Trophoblast cell (in vitro differentiated cells and primary cell): ENCODE data around the gene PRDM7.
A peak's percentile ranks its signal among the peaks of the same experiment; 100 is the strongest.

Experiments used
- DNase-seq, 2 donors: peaks; one replicate each; pipeline ENCODE4 v3.0.0-alpha.2; 2016
- H2AFZ ChIP-seq: 2 replicates; pipeline ENCODE4 v1.6.1; 2013; ENCODE audit warnings: low read length, moderate library complexity, mild to moderate bottlenecking; ENCODE audit not compliant: insufficient read depth, poor library complexity
- H2AK5ac ChIP-seq: 2 replicates; pipeline ENCODE4 v1.6.1; 2013; ENCODE audit warnings: mild to moderate bottlenecking, low read length
- H2BK120ac ChIP-seq: 2 replicates; pipeline ENCODE4 v1.6.1; 2013; ENCODE audit warnings: low read length, mild to moderate bottlenecking, moderate library complexity; ENCODE audit not compliant: insufficient read depth, poor library complexity
- H2BK12ac ChIP-seq: 2 replicates; pipeline ENCODE4 v1.6.1; 2013; ENCODE audit warnings: mild to moderate bottlenecking, low read length, moderate library complexity
- H2BK5ac ChIP-seq: 2 replicates; pipeline ENCODE4 v1.6.1; 2013; ENCODE audit warnings: low read length, low read depth, moderate library complexity, mild to moderate bottlenecking; ENCODE audit not compliant: poor library complexity
- H3K14ac ChIP-seq: 2 replicates; pipeline ENCODE4 v1.6.1; 2013; ENCODE audit warnings: mild to moderate bottlenecking, low read length
- H3K18ac ChIP-seq: 2 replicates; pipeline ENCODE4 v1.6.1; 2013; ENCODE audit warnings: mild to moderate bottlenecking, low read length
- H3K23ac ChIP-seq: 2 replicates; pipeline ENCODE4 v1.6.1; 2013; ENCODE audit warnings: low read length
- H3K27ac ChIP-seq: 2 replicates; pipeline ENCODE4 v1.5.1; 2013; ENCODE audit warnings: low read depth, mild to moderate bottlenecking, inconsistent platforms, low read length, moderate library complexity
- H3K27me3 ChIP-seq: 2 replicates; pipeline ENCODE4 v1.6.1; 2013; ENCODE audit warnings: inconsistent platforms, mild to moderate bottlenecking, low read length, moderate library complexity; ENCODE audit not compliant: insufficient read depth
- H3K36me3 ChIP-seq, 2 experiments: 1 replicate in 1 of 2; 2 replicates in 1 of 2; pipeline ENCODE4 v1.6.1; 2013; ENCODE audit warnings: low read length in 2 of 2, mild to moderate bottlenecking in 2 of 2, moderate library complexity in 1 of 2; ENCODE audit not compliant: insufficient read depth in 2 of 2, control insufficient read depth in 1 of 2
- H3K4ac ChIP-seq: 2 replicates; pipeline ENCODE4 v1.6.1; 2013; ENCODE audit warnings: low read depth, mild to moderate bottlenecking, low read length, moderate library complexity
- H3K4me1 ChIP-seq, 2 experiments: 1 replicate in 1 of 2; 2 replicates in 1 of 2; pipeline ENCODE4 v1.6.1; 2013; ENCODE audit warnings: low read length in 2 of 2, mild to moderate bottlenecking in 2 of 2, moderate library complexity in 1 of 2; ENCODE audit not compliant: insufficient read depth in 2 of 2, control insufficient read depth in 1 of 2
- H3K4me2 ChIP-seq: 2 replicates; pipeline ENCODE4 v1.6.1; 2013; ENCODE audit warnings: inconsistent platforms, mild to moderate bottlenecking, low read length, moderate library complexity
- H3K4me3 ChIP-seq: 2 replicates; pipeline ENCODE4 v1.5.1; 2013; ENCODE audit warnings: mild to moderate bottlenecking, low read depth, low read length, inconsistent platforms
- H3K79me1 ChIP-seq: one replicate; pipeline ENCODE4 v1.6.1; 2013; ENCODE audit warnings: low read length
- H3K79me2 ChIP-seq: 2 replicates; pipeline ENCODE4 v1.6.1; 2013; ENCODE audit warnings: low read length, mild to moderate bottlenecking; ENCODE audit not compliant: control insufficient read depth, insufficient read depth, poor library complexity
- H3K9ac ChIP-seq: 2 replicates; pipeline ENCODE4 v1.6.1; 2013; ENCODE audit warnings: mild to moderate bottlenecking, low read length
- H3K9me3 ChIP-seq: 2 replicates; pipeline ENCODE4 v1.6.1; 2013; ENCODE audit warnings: low read depth, mild to moderate bottlenecking, control low read depth, inconsistent platforms, low read length; ENCODE audit not compliant: insufficient read depth
- H4K12ac ChIP-seq: 2 replicates; pipeline ENCODE4 v1.6.1; 2013; ENCODE audit warnings: low read depth, mild to moderate bottlenecking, low read length, moderate library complexity
- H4K8ac ChIP-seq: 2 replicates; pipeline ENCODE4 v1.6.1; 2013; ENCODE audit warnings: low read depth, mild to moderate bottlenecking, low read length, moderate library complexity
- H4K91ac ChIP-seq: one replicate; pipeline ENCODE4 v1.6.1; 2013; ENCODE audit warnings: low read depth, mild to moderate bottlenecking, low read length, moderate library complexity
- WGBS: extraction: QIAGEN DNeasy Blood & Tissue Kit; methylation state at CpG from one replicate; pipeline ENCODE4 v1.1.7; 2013; ENCODE audit warnings: missing lambda C conversion rate; ENCODE audit not compliant: insufficient read length, insufficient coverage; ENCODE audit errors: extremely low coverage; 5-methylcytosine and 5-hydroxymethylcytosine counted together

PRDM7 gene

GRCh38 chr16:90037276-90037675 lies 39.9 kb downstream of the PRDM7 start:
- Histone ChIP-seq H2BK5ac (no peak overlapping the region), H3K23ac (no peak overlapping the region), H3K27me3 (no peaks in the 10 kb centered on the region), H3K14ac (no peak overlapping the region), H4K12ac (no peak overlapping the region), H3K18ac (no peak overlapping the region), H3K27ac (no peak overlapping the region), H3K9me3 (peaks cover 4% of the 10 kb centered on the region), H3K4me2 (no peak overlapping the region), H4K91ac (no peak overlapping the region), H3K9ac (no peak overlapping the region), H3K4ac (no peak overlapping the region), H3K4me3 (no peak overlapping the region), H2AK5ac (no peak overlapping the region), H2BK120ac (no peak overlapping the region), H3K36me3 (peaks cover 14 to 19% of the 10 kb centered on the region in 2 experiments), H2BK12ac (no peak overlapping the region), H3K79me1 (no peaks in the 10 kb centered on the region), H4K8ac (no peak overlapping the region), H3K79me2 (no peaks in the 10 kb centered on the region), H2AFZ (no peak overlapping the region), H3K4me1 (no peaks in the 10 kb centered on the region)
- DNase-seq, result no peak
- WGBS, result no CpG with 5 or more reads among the region's 12 CpGs

- H2AFZ ChIP-seq, result no peak overlapping the region
- no peak overlapping the region for H3K4me2 ChIP-seq
- no peaks in the 10 kb centered on the region for H3K27me3 ChIP-seq
- H3K14ac ChIP-seq, result no peak overlapping the region
- no peak overlapping the region for H2BK120ac ChIP-seq
- H3K4ac ChIP-seq, result no peak overlapping the region
- H3K79me2 ChIP-seq, result no peaks in the 10 kb centered on the region
- H4K12ac ChIP-seq, result no peak overlapping the region
- no peak overlapping the region for H2AK5ac ChIP-seq
- WGBS, result no CpG with 5 or more reads among the region's 5 CpGs
- no peak overlapping the region for H3K4me3 ChIP-seq
- H2BK12ac ChIP-seq, result no peak overlapping the region
- H3K79me1 ChIP-seq, result no peaks in the 10 kb centered on the region
- H4K8ac ChIP-seq, result no peak overlapping the region
- no peak overlapping the region for H4K91ac ChIP-seq
- no peaks in the 10 kb centered on the region for H3K4me1 ChIP-seq
- H3K23ac ChIP-seq, result no peak overlapping the region
- no peak overlapping the region for H3K18ac ChIP-seq
- no peak overlapping the region for H3K9ac ChIP-seq
- peak; percentile 71 to 85 for DNase-seq
- peaks cover 17 to 29% of the 10 kb centered on the region in 2 experiments for H3K36me3 ChIP-seq
- no peak overlapping the region for H3K27ac ChIP-seq
- peaks cover 4% of the 10 kb centered on the region for H3K9me3 ChIP-seq
- H2BK5ac ChIP-seq, result no peak overlapping the region
Measured at GRCh38 chr16:90035902-90036301, 41.2 kb downstream of the PRDM7 start.

GRCh38 chr16:90034504-90034903 lies 42.6 kb downstream of the PRDM7 start:
- Histone ChIP-seq H2AK5ac (no peak overlapping the region), H4K91ac (no peak overlapping the region), H3K4me1 (no peaks in the 10 kb centered on the region), H3K14ac (no peak overlapping the region), H3K18ac (no peak overlapping the region), H2AFZ (no peak overlapping the region), H2BK5ac (no peak overlapping the region), H2BK12ac (no peak overlapping the region), H3K79me2 (no peaks in the 10 kb centered on the region), H3K4me3 (no peak overlapping the region), H3K9ac (no peak overlapping the region), H3K36me3 (peaks cover 17 to 23% of the 10 kb centered on the region in 2 experiments), H4K8ac (no peak overlapping the region), H3K79me1 (no peaks in the 10 kb centered on the region), H3K27ac (no peak overlapping the region), H3K9me3 (peaks cover 4% of the 10 kb centered on the region), H2BK120ac (no peak overlapping the region), H4K12ac (no peak overlapping the region), H3K27me3 (no peaks in the 10 kb centered on the region), H3K23ac (no peak overlapping the region), H3K4ac (no peak overlapping the region), H3K4me2 (no peak overlapping the region)
- DNase-seq, result no peak
- no CpG with 5 or more reads among the region's 8 CpGs for WGBS

- no peak overlapping the region for H3K4me3 ChIP-seq
- H3K4me1 ChIP-seq, result no peaks in the 10 kb centered on the region
- H3K23ac ChIP-seq, result no peak overlapping the region
- peaks cover 15 to 23% of the 10 kb centered on the region in 2 experiments for H3K36me3 ChIP-seq
- no peak overlapping the region for H4K91ac ChIP-seq
- WGBS, result no CpG with 5 or more reads among the region's 4 CpGs
- no peak overlapping the region for H2BK120ac ChIP-seq
- no peak overlapping the region for H3K18ac ChIP-seq
- H3K27ac ChIP-seq, result no peak overlapping the region
- no peaks in the 10 kb centered on the region for H3K79me1 ChIP-seq
- H2BK5ac ChIP-seq, result no peak overlapping the region
- no peak overlapping the region for H4K8ac ChIP-seq
- no peak overlapping the region for H2AFZ ChIP-seq
- no peaks in the 10 kb centered on the region for H3K27me3 ChIP-seq
- H2BK12ac ChIP-seq, result no peak overlapping the region
- H3K79me2 ChIP-seq, result no peaks in the 10 kb centered on the region
- no peak overlapping the region for H3K14ac ChIP-seq
- H3K9ac ChIP-seq, result no peak overlapping the region
- H3K4ac ChIP-seq, result no peak overlapping the region
- H4K12ac ChIP-seq, result no peak overlapping the region
- no peak overlapping the region for H3K4me2 ChIP-seq
- peaks cover 4% of the 10 kb centered on the region for H3K9me3 ChIP-seq
- no peak overlapping the region for H2AK5ac ChIP-seq
- no peak for DNase-seq
Measured at GRCh38 chr16:90033387-90033786, 43.7 kb downstream of the PRDM7 start.
